GM15510 (cell line): ENCODE data around the gene RHOXF2.
"Not testable (repeated sequence)": the region's sequence is repeated elsewhere in the genome, so short reads cannot be mapped to it uniquely, and the experiment has no call there.

Source experiments
- POLR2A ChIP-seq: IDR thresholded peaks from 3 replicates; pipeline ENCODE4 v1.6.1; 2011; ENCODE audit warnings: borderline replicate concordance; ENCODE audit not compliant: insufficient read length; ENCODE audit errors: extremely low read depth

RHOXF2 gene

GRCh38 chrX:120158313-120158712, at the start of gene RHOXF2:
TSS of gene RHOXF2 (plus strand) at chrX:120158613. CDS start at chrX:120158751, 138 bp downstream.
- TF ChIP-seq POLR2A, result not testable (repeated sequence)

GRCh38 chrX:120109378-120109777, 49.0 kb upstream of the RHOXF2 start:
- TF ChIP-seq POLR2A, result no peak

GRCh38 chrX:120111611-120112010, 46.8 kb upstream of the RHOXF2 start:
- no peak for TF ChIP-seq POLR2A

DNA sequence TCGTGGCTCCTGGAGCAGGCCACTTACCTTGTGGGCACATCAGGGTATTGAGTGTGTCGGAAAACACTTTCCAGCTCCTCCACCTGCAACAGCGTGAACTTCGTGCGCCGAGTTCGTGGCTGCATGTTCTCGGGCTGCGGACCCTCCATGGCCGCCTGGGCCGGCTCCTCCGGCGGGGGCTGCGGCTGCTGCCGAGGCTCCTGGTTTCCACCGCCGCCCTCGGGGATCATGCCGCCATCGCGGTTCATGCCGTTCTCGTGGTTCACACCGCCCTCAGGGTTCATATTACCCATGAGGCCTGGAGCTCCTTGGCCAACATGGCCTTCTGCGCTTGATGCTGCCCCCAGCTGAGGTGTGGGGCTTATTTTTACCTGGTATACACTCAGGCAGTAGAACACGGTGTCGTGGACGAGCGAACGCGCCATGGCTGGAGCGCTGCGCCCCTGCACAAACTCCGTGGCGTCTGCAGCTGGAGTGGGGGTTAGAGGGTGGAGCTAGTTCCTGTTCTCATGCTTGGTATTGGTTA, 42.9 kb upstream of the RHOXF2 start, which contains the start of gene RHOXF1:
Gene RHOXF1, minus strand, starts transcription at position 476 of the 526 bp plus-strand sequence. Its CDS starts 51 bp downstream, at position 425.
- TF ChIP-seq POLR2A, result no peak

GRCh38 chrX:120120223-120120622, 38.2 kb upstream of the RHOXF2 start:
- no peak for TF ChIP-seq POLR2A

- TF ChIP-seq POLR2A, result no peak
Measured at GRCh38 chrX:120125444-120125843, 33.0 kb upstream of the RHOXF2 start.

- TF ChIP-seq POLR2A, result no peak
Measured at GRCh38 chrX:120136128-120136527, 22.3 kb upstream of the RHOXF2 start.

- TF ChIP-seq POLR2A, result no peak
Measured at GRCh38 chrX:120136840-120137239, 21.6 kb upstream of the RHOXF2 start.

GRCh38 chrX:120137439-120137838, 21.0 kb upstream of the RHOXF2 start:
- no peak for TF ChIP-seq POLR2A

GRCh38 chrX:120140293-120140981, 18.0 kb upstream of the RHOXF2 start:
- TF ChIP-seq POLR2A, result no peak

DNA sequence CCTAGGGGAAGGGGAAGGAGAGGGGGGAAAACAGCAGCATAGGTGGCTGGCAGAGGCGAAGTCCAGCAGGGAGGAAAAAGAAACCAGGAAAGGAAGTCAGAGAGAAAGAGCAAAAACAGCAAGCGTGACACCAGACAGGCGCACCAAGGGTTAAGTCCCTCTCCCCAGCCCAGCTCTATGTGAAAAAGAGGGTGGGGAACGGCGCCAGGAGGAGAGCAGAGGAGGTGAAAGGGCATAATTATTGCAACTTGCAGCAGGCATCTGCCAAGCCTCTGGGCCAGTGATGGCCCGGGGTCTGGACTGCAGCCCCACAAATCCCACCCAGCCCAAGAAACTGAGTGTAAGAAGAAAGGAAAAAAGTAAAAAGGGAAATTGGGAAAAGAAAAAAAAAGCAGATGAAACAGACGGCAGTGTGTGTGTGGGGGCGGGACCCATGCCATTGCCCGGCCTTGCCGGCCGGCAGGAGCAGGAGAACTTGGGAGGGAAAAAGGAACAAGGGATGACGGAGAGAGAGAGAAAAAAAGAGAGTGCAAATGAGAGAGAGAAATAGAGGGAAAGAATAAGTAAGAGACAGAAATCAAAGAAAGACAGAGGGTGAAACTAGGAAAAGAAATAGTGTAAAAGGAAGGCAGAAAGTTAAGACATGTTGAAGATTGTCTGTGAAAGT, 14.1 kb upstream of the RHOXF2 start:
- no peak for TF ChIP-seq POLR2A

- no peak for TF ChIP-seq POLR2A
Measured at GRCh38 chrX:120145295-120145925, 13.0 kb upstream of the RHOXF2 start.

DNA sequence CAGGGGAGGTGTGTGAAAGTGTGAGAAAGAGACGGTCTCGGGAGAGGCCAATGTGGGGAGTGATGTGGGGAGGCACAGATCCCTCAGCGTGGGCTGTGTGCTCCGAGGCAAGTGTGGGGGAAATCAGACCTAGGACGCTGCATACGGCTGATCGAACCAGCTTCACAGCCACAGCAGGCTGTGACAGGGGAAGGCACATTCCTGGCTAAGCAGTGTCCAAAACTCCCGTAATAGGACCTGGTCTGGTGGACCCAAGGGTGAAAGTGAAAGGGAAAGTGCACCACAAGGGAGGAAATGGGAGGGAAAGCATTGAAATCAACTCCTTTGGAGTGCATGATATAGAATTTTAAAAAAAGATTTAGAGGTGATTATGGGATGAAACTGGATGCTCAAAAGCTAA, 10.9 kb upstream of the RHOXF2 start:
- no peak for TF ChIP-seq POLR2A

DNA sequence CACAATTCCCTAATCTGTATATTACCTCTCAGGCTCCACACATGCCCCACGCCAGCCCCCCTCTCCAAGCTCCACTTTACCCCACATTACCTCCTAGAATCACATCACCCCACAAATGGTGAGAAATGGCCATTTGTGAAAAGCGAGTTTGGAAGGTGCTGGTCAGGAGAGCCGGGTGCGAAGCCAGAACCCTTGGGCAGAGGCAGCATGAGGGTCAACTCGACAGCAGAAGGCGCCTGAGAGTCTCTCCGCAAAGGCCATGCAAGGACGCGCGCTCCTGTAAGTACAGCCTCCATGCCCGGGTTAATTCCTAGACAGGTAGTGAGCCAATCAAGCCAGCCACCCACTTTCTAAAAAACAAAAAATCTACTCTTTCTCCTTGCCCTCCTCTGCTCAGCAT, 42.4 kb downstream of the RHOXF2 start:
- no peak for TF ChIP-seq POLR2A
